GM12875 (cell line): Measurements from ENCODE around the gene STXBP3.

Experiments used
- H3K4me3 ChIP-seq: one replicate; pipeline ENCODE4 v1.5.1; 2011; ENCODE audit warnings: low read depth, low read length, control low read depth
- CTCF ChIP-seq: IDR thresholded peaks from 2 replicates; pipeline ENCODE4 v1.5.1; 2011; ENCODE audit warnings: low read depth, mild to moderate bottlenecking, control low read depth, inconsistent platforms, low read length, moderate library complexity, borderline replicate concordance; ENCODE audit not compliant: insufficient read depth

STXBP3 gene

GRCh38 chr1:108829498-108829916 is 83.0 kb downstream of the STXBP3 start:
- H3K4me3 ChIP-seq, result no peak overlapping the region
- TF ChIP-seq CTCF, result no peak

- TF ChIP-seq CTCF, result no peak
- no peak overlapping the region for H3K4me3 ChIP-seq
These were observed 83.9 kb downstream of the STXBP3 start for GRCh38 chr1:108830119-108831008.

- no peak for TF ChIP-seq CTCF
- H3K4me3 ChIP-seq, result no peak overlapping the region
These were observed 84.8 kb downstream of the STXBP3 start for GRCh38 chr1:108831225-108831624.

- no peak overlapping the region for H3K4me3 ChIP-seq
- TF ChIP-seq CTCF, result no peak
These were observed 86.5 kb downstream of the STXBP3 start for GRCh38 chr1:108832929-108833328.

GRCh38 chr1:108841703-108842102 is 95.2 kb downstream of the STXBP3 start:
- no peak for TF ChIP-seq CTCF
- no peak overlapping the region for H3K4me3 ChIP-seq

- no peak for TF ChIP-seq CTCF
- H3K4me3 ChIP-seq, result no peak overlapping the region
These were observed 96.2 kb downstream of the STXBP3 start for GRCh38 chr1:108842525-108843181.
